Muscle of arm (tissue), 12 donors: ENCODE results near the gene MST1. TPM values are rescaled to one million over a fixed set of nuclear protein-coding genes. Genes with fewer than 3 reads are reported as not detected.
"Not testable (repeated sequence)": the region's sequence is repeated elsewhere in the genome, so short reads cannot be mapped to it uniquely, and the experiment has no call there.

ENCODE experiments used
- DNase-seq: peaks from one replicate; pipeline ENCODE4 v3.0.0-alpha.2; 2013
- polyA plus RNA-seq, 12 donors: library from polyadenylated mRNA; unstranded; fragments of 120-200 nt; gene quantifications; one replicate each; pipeline ENCODE4 v1.2.1, GENCODE V29; 2013; ENCODE audit not compliant: insufficient read length in 12 of 12

Gene MST1
- polyA plus RNA-seq, 12 donors, result 3.8 to 63.5 (median 10.4) TPM; not detected in 1

- no peak for DNase-seq
These were observed 12.3 kb upstream of the MST1 start for GRCh38 chr3:49701388-49702077.

DNA sequence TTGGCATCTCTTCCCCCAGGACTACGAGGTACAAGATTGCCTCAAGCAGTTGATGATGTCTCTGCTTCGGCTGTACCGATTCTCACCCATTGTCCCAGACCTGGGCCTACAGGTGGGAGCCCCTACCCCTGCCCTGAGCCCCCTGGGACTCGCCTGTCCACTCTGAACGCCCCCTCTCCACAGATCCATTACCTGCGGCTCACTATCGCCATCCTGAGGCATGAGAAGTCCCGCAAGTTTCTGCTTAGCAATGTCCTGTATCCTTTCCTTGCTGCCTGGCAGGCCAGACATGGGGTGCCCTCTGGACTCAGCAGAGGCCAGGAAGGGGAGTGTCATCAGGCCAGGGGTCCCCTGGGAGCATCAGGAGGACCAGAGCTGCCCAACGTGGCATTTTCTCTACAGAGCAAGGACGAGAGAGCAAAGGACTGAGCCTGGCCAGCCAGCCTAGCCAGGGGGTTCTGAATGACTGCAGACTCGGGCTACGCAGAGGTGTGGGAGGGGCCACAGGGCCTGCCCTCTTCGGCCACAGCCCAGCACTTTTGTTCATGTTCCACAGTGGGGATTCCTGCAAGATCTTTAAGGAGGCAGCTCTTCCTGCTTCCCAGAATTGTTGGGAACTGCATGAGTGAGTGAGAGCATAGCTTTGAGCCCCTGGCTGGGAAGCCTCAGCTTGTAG, 11.3 kb upstream of the MST1 start:
- DNase-seq, result no peak

DNA sequence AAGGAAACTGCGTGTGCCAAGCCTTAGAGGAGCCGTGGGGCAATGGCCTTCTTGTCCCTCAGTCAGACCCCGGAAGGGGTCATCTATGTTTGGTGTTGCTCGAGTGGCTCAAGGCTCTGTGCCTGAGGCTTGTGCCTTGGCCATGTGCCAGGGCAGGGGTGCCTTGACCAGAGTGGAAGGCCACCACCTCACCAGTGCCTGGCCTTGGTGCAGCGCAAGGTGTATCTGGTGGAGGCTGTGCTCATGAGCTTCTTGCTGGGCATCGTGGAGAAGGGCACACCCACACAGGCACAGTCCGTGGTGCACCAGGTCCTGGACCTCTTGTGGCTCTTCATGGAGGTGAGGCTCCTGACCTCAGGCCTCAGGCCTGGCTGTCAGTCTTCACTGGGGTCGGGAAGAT, 10.7 kb upstream of the MST1 start:
- DNase-seq, result no peak

- no peak for DNase-seq
These were observed 10.2 kb upstream of the MST1 start for GRCh38 chr3:49699281-49699979.

DNA sequence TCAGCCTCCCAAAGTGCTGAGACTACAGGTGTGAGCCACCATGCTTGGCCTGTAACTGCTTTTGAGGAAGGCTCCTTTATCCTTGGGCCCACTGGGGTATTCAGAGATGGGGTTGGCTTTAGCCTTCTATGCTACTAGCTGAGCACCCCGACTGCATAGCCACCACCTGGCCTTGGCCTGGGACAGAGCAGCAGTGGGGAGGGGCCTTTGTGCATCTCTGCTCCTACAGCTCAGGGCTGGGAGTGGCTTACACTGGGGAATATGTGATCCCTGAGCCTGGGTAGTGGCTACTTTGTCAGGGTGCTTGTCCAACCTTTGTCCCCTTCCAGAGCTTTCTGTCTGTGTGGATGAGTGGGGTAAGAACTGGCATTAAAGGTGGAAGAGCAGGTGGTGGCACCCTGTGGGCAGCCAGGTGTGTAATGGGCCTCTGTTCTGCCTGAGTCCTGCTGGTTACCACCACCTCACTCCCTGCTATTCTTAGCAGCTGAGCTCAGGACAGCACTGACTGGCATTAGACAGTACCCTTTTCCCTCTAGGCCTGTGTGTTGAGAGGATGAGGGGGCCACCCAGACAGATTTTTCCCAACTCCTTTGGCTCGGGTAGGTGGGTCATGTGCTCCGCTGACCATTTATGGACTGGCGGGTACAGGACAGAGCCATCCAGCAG, 6.2 kb upstream of the MST1 start:
- DNase-seq, result not testable (repeated sequence)

DNA sequence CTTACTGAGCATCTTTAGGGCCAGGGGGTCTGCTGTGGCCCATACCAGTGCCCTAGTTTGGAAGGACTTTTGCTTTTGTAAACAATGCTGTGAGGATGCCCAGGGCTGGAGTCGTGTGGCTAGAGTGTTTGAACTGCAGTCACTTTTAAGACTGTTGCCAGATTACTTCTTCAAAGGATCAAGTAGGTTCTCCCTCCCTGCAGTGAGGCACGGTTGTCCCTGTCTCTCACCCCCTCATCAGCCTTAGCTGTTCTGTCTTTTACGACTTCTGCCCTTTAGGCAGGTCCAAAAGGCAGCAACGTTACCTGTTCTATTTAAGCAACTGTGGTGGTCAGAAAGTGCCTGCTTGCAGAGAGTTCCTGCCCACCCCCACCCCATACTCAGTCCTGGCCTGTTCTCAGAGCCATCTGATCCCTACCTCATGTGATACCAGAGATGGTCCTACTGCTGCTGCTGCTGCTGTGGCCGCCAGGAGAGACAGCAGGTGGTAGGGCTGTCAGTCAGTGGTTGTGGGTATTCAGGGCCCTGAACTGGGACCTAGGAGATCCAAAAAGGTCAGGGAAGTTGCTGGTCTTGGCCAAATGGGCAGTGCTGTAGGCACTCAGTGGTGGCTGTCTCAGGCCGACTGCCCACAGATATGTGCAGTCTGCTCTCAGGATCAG, 5.3 kb upstream of the MST1 start:
- not testable (repeated sequence) for DNase-seq

DNA sequence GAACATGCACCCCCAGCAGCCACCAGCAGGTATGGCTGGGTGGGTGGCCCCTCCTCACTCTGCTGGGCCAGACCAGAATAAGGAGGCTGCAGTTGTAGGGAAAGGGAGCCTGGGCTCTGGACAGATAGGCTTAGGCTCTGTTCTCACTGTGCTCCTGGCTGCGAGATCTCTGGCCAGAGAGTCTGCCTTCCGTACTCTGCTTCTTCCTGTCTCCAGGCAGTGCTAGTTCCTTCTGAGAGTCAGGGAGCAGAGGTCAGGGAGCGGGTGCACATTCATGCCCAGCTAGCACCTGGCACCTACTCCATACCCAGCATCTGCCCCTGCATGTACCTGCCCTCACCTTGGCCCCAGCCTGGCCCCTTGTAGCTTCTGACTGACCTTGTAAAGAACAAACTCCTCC, 2.2 kb upstream of the MST1 start:
- DNase-seq, result not testable (repeated sequence)

GRCh38 chr3:49690856-49691255, 1.6 kb upstream of the MST1 start:
- DNase-seq, result not testable (repeated sequence)

DNA sequence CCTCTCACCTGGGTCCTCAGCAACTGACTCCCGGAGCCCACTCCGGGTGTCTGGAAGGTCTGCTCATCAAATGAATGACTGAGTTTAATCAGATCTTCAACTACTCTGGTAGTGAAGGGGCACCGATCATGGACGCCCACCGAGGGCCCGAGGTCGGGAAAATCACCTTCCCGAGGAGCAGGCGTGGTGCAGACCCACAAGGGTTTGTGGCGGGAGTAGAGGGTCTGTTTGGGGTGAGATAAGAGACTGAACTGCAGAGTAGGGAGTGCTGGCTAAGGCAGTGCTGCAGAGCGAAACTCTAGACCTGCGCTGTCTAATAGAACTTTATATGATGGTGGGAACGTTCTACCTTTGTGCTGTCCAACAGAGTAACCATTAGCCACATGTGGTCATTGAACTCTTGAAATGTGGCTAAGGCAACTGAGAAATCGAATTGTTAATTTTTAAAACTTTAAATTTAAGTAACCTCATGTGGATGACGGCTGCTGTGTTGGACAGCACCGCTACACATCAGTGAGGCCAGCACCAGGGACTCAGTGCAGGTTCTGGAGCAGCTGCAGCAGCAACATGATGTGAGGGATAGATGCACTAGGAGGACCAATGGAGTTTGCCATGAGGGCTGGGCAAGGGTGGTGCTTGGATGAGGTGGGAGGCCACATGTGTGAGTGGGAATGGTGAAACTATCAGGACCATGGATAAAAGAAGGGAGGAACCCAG, 792 bp upstream of the MST1 start:
- not testable (repeated sequence) for DNase-seq

DNA sequence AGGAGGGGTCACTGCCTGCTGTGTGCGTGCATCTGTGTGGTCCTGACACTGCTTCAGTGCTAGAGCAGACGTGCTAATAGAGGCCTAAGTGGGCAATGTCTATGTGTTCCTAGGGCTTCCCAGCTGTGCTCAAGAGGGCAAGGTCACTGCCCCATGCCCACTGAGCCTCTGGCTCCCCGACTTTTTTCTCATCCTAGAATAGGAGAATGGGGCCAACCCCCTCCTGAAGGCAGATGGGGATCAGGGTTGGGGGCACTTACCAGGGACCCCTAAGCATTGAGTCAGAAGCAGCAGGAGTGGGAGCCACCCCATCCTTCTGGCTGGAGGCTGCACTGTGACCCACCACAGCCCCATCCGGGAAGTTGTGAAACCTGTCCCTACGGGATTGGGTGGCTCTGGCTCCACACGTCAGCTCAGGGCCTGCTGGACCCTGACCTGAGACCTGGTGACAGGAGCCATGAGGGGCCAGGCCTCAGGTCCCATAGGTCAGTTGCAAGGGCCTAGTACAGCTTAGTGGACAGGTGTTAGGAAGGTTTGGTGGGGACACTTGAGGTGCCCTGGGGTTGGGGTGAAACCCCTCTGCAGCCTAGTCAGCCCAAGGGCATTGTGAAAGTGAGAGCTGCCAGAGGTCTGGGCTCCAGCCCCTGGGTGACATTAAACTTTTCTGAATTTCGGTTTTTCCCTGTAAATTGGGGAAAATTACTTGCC, 782 bp downstream of the MST1 start:
- DNase-seq, result not testable (repeated sequence)

- not testable (repeated sequence) for DNase-seq
These were observed 1.9 kb downstream of the MST1 start for GRCh38 chr3:49687424-49687795.

DNA sequence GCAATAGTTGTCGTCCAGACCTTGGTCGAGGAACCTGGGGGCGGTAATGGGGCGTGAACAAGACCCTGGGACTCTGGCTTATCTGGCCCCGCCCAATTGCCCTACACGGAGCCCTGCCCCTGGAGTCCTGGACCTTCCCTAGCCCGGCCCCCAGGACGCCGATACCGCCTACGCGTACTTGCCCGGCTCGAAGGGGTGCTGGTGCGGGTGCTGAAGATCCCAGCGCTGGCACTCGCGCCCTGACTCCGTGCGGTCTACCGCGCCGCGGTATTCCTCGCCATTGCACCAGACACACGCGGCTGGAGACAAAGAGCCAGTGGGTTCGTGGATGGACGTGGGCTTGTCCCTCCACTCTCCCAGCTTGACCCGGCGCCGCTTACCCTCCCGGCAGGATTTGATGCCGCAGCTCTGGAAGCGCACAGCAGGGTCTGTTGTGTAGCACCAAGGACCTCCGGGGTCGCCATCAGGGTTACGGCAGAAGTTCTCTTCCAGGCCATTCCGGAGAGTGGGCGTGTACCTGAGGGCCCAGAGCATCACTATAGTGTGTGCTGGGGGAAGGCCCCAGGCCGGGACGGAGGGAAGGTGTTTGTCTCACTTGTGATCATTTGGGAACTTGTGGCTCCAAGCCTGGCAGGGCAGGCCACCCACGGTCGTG, 2.4 kb downstream of the MST1 start:
- DNase-seq, result not testable (repeated sequence)

GRCh38 chr3:49686346-49686745, 2.9 kb downstream of the MST1 start:
- DNase-seq, result not testable (repeated sequence)

GRCh38 chr3:49685846-49686245, 3.4 kb downstream of the MST1 start:
- DNase-seq, result not testable (repeated sequence)

- DNase-seq, result not testable (repeated sequence)
These were observed 4.2 kb downstream of the MST1 start for GRCh38 chr3:49685103-49685502.

DNA sequence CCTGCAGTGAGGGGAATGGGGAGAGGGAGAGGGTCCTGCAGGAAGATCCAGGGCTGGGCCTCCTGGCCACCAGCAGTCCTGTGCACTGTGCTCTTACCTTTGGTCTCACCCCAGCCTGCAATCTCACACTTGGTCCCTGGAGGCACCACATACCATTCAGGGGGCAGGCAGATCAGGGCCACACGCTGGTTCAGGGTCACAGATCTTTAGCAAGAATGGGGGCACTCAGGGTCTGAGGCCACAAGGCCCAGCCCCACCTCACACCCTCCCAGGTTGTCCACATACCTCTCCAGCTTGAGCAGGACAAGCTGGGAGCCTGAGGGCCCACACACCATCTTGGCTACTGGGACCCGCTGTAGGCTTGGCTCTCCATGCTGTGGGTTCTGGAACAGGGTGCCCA, 4.8 kb downstream of the MST1 start:
- DNase-seq, result not testable (repeated sequence)

DNA sequence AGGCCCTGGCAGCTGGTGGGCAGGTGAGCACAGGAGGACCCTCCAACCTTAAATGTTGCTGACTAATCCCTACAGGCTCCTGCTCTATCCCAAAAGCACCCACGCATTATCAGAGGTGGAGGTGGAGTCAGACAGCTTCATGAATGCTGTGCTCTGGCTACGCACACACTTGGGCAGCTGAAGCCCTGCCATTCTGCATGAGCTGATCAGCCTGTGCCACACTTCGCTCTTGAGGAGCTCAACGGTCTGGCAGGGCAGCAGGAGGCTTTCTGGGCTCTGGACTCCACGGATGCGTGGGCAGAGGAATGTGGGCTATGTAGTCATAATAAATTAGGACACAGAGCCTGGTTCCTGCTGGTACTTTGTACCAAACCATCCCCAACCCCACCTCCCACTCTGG, 6.1 kb downstream of the MST1 start:
- no peak for DNase-seq

- no peak for DNase-seq
These were observed 7.7 kb downstream of the MST1 start for GRCh38 chr3:49681543-49681942.

GRCh38 chr3:49681232-49681522, 8.1 kb downstream of the MST1 start:
- no peak for DNase-seq
